H1 (cell line): ENCODE results near the gene TRIM28.

Experiments
- BACH1 ChIP-seq: IDR thresholded peaks from 2 replicates; pipeline ENCODE4 v1.6.1; 2012; ENCODE audit warnings: low read length, improper control_type of control experiment
- BRCA1 ChIP-seq: IDR thresholded peaks from 2 replicates; pipeline ENCODE4 v1.6.1; 2012; ENCODE audit warnings: low read depth, low read length, improper control_type of control experiment
- CTCF ChIP-seq, 3 experiments: IDR thresholded peaks; 1 replicate in 2 of 3; 2 replicates in 1 of 3; pipeline versions ENCODE4 v1.5.1 to v1.6.1; 2011; ENCODE audit warnings: low read length in 3 of 3, mild to moderate bottlenecking in 3 of 3, inconsistent platforms in 2 of 3, low read depth in 1 of 3, moderate library complexity in 1 of 3; ENCODE audit not compliant: insufficient read depth in 1 of 3; ENCODE audit errors: control extremely low read depth in 1 of 3
- EGR1 ChIP-seq: IDR thresholded peaks from 2 replicates; pipeline ENCODE4 v1.6.1; 2011; ENCODE audit warnings: low read depth, low read length, borderline replicate concordance
- FOSL1 ChIP-seq: IDR thresholded peaks from 2 replicates; pipeline ENCODE4 v1.6.1; 2011; ENCODE audit warnings: mild to moderate bottlenecking, low read depth, low read length, moderate library complexity; ENCODE audit not compliant: insufficient read depth
- SRF ChIP-seq: IDR thresholded peaks from 2 replicates; pipeline ENCODE4 v1.6.1; 2011; ENCODE audit warnings: mild to moderate bottlenecking, low read depth, low read length, moderate library complexity
- SUZ12 ChIP-seq: fragments of 200-600 bp; sonication (generic); IDR thresholded peaks from 2 replicates; pipeline ENCODE4 v1.6.1; 2012; ENCODE audit warnings: mild to moderate bottlenecking, inconsistent platforms, low read length, moderate library complexity, mixed read lengths

GRCh38 chr19:58555369-58555885 is 11.6 kb downstream of the TRIM28 start:
- TF ChIP-seq BACH1 (no peak), EGR1 (no peak), SUZ12 (no peak), SRF (no peak), BRCA1 (no peak), CTCF (IDR thresholded peaks at IDR 0.05; ENCODE audit: control extremely low read depth in 1 of 3, insufficient read depth in 1 of 3, low read depth in 1 of 3, low read length in 3 of 3) (no peak), FOSL1 (no peak)
